Pancreas (tissue), 10 donors: ENCODE measurements around the gene ANKS1B. TPM values are rescaled to one million over a fixed set of nuclear protein-coding genes. Genes with fewer than 3 reads are reported as not detected.

Experiments used
- ATAC-seq, 4 donors: fragments of 200-7000 bp; cut with Tn5 transposase; one replicate each; pipeline versions ENCODE4 v1.8.0 to v1.9.1; 2020; ENCODE audit warnings: mild to moderate bottlenecking in 4 of 4, moderate library complexity in 4 of 4
- DNase-seq, 6 donors: peaks; one replicate each; pipeline ENCODE4 v3.0.0-alpha.2; 2020
- FAIRE-seq: peaks from 2 replicates; lab custom pipeline; 2012; peaks lifted over from hg19 to GRCh38; lab: Jason Lieb, UNC
- H3K27ac ChIP-seq, 4 donors: fragments of 200-600 bp; sonication (generic); 1 replicate in 3 of 4; 2 replicates in 1 of 4; pipeline versions ENCODE4 v1.5.0 to v1.8.0; 2020
- H3K27me3 ChIP-seq, 4 donors: fragments of 200-600 bp; one replicate each; pipeline ENCODE4 v1.8.0; 2021
- H3K36me3 ChIP-seq, 3 donors: fragments of 200-600 bp; sonication (generic) in 1 of 3; one replicate each; pipeline versions ENCODE4 v1.5.0 to v1.8.0; 2020 to 2021
- H3K4me1 ChIP-seq, 3 donors: fragments of 200-600 bp; one replicate each; pipeline ENCODE4 v1.8.0; 2021
- H3K4me3 ChIP-seq, 4 donors: fragments of 200-600 bp; sonication (generic) in 2 of 4; one replicate each; pipeline versions ENCODE4 v1.5.0 to v1.8.0; 2020 to 2021
- H3K9me3 ChIP-seq, 4 donors: fragments of 200-600 bp; one replicate each; pipeline ENCODE4 v1.8.0; 2021
- CTCF ChIP-seq, 4 donors: fragments of 200-600 bp; sonication (generic) in 3 of 4; IDR thresholded peaks; one replicate each; pipeline versions ENCODE4 v1.5.0 to v1.8.0; 2021; ENCODE audit warnings: antibody characterized with exemption in 4 of 4
- WGBS, 2 donors: extraction: QIAGEN DNeasy Blood & Tissue Kit; methylation state at CpG; one replicate each; pipeline ENCODE4 v1.1.7; 2013; 5-methylcytosine and 5-hydroxymethylcytosine counted together
- intact Hi-C, 3 donors: fragments of 100-400 bp; cut with DNase I; formaldehyde crosslinking; loops; one replicate each; pipeline versions ENCODE4 v1.11.1 to v1.14.2; 2022
- polyA plus RNA-seq, 2 donors: library from polyadenylated mRNA; stranded (reverse); fragments of 200-250 nt; gene quantifications; one replicate each; pipeline ENCODE4 v1.2.3, GENCODE V29; 2013
- total RNA-seq, 6 donors: library from RNA; stranded (reverse); fragmentation: NEBNext Ultra II Directional in 4 of 6; extraction: Animal tissue kit (Norgen Biotek cat#: 25700) in 4 of 6; gene quantifications; one replicate each; pipeline versions ENCODE4 v1.2.1 to v1.2.4, GENCODE V29; 2021 to 2023
- donor health status: healthy with polysubstance abuse.
- donor health status: DM: no; HTN: no; CAD: no; lungs with moderate emphysema.
- donor health status: DM: no; HTN: no; CAD: no.
- donor health status: control.
- donor health status: control.
- donor health status: Bipolar disorder and iron deficiency.
- donor health status: DM: yes; HTN: yes; CAD: no.
- donor health status: DM: no; HTN: no; CAD: no.
- donor health status: DM: no; HTN: no; CAD: no.
- donor health status: DM: yes; HTN: yes; CAD: no.

The ANKS1B gene
- total and polyA plus RNA-seq, 8 donors, result 0.49 to 3.2 (median 1.9) TPM

- no peaks in the 10 kb centered on the region for H3K36me3 ChIP-seq
- H3K9me3 ChIP-seq, result no peaks in the 10 kb centered on the region
- FAIRE-seq (no peak), DNase-seq (peak in 1 of 6 donors; percentile 13), ATAC-seq (no peak)
- H3K27ac ChIP-seq, result no peak overlapping the region
- intact Hi-C loops, result no loop called here
- no peaks in the 10 kb centered on the region for H3K27me3 ChIP-seq
- no peak overlapping the region for H3K4me3 ChIP-seq
- WGBS, 2 donors, result 55 to 69% methylated on average over 3 of the region's 3 CpGs
- no peak for TF ChIP-seq CTCF (IDR thresholded peaks at IDR 0.05)
- no peaks in the 10 kb centered on the region for H3K4me1 ChIP-seq
Observed at GRCh38 chr12:99413751-99414150, 571.0 kb downstream of the ANKS1B start.

DNA sequence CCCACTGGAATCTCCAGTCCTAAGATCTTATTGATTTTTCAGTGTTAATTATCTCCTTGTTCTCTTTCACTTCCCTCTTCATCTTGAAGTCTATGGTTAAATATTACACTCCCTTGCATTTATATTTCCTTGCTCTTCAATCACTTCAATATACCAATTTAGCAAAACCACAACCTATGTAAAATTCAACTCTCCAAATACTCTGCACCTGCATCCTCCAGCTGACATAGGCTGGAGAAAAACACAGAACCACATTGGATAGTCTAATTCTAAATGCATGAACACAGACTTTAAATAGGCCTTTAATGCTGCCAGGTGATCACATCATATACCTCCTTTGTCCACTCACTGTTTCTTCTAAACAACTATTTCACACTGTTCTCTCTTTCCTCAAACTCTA is 591.0 kb downstream of the ANKS1B start:
- intact Hi-C loops, result no loop called here
- Histone ChIP-seq H3K36me3 (no peaks in the 10 kb centered on the region), H3K27ac (no peak overlapping the region), H3K9me3 (no peaks in the 10 kb centered on the region), H3K27me3 (no peaks in the 10 kb centered on the region), H3K4me3 (no peak overlapping the region), H3K4me1 (no peaks in the 10 kb centered on the region)
- DNase-seq, result no peak
- no peak for ATAC-seq
- FAIRE-seq, result no peak
- TF ChIP-seq CTCF (IDR thresholded peaks at IDR 0.05), result no peak

DNA sequence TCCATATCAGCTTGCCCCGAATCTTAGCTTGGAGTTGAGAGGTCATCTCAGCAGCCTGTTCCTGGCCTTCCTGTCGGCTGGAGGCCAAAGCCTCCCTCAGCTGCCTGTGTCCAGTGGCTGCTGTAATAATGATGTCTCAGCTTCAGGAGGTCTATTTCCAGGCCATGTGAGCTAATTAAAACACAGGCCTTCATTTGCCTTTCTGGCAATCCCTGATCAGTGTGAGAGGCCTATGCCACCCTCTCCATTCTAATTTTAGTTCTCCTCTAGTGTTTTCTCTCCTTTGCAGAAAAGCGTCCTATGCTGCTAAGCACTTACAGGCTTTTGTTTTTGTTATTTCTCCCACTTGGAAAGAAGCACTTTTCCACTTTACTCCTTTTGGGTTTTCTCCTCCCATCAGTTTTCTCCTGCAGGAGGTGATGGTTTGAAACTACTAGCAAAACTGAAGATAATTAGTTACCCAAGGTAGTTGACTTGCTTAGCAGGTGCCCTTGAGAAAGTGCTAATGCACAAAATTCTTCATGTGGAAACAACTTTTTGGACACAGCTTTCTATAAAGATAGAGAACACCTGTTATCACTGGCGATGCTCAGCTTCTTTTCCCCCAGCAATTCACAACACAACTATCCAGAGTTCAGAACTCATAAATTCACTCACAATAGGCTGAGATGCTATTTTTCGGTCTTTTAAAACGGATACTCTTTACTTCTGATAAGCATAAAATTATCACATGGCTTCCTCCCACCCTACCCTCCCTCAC is 592.5 kb downstream of the ANKS1B start:
- DNase-seq (no peak), FAIRE-seq (no peak), ATAC-seq (no peak)
- intact Hi-C loops, result no loop called here
- Histone ChIP-seq H3K27ac (no peak overlapping the region), H3K4me1 (no peaks in the 10 kb centered on the region), H3K4me3 (no peak overlapping the region), H3K9me3 (no peaks in the 10 kb centered on the region), H3K36me3 (no peaks in the 10 kb centered on the region), H3K27me3 (no peaks in the 10 kb centered on the region)
- WGBS, 2 donors, result 79 to 87% methylated on average over 6 of the region's 6 CpGs
- no peak for TF ChIP-seq CTCF (IDR thresholded peaks at IDR 0.05)

DNA sequence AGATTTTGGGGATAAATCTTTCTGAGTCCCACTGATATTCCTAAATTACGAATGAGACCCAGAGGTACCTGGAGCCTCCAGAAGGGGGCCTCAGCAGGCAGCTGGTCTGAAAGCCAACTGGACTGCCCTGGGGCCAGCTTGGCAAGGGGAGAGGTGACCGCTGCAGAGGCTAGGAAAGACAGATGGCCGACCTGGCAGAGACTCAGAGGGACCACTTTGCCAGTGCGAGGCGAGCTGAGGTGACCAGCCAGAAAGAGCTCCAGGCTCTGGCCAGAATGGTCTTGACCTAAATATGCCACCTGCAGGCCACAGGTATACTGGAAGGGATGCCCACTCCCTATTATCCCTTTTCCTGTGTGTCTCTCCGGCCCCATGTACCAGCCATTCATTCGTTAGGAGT is 594.0 kb downstream of the ANKS1B start:
- no peak overlapping the region for H3K4me3 ChIP-seq
- TF ChIP-seq CTCF (IDR thresholded peaks at IDR 0.05), result no peak
- no peaks in the 10 kb centered on the region for H3K27me3 ChIP-seq
- ATAC-seq (peak in 2 of 4 donors; percentile 21 to 53), FAIRE-seq (no peak), DNase-seq (peak in 2 of 6 donors; percentile 13 to 38)
- intact Hi-C loops, result no loop called here
- H3K4me1 ChIP-seq, result no peaks in the 10 kb centered on the region
- no peaks in the 10 kb centered on the region for H3K9me3 ChIP-seq
- WGBS, 2 donors, result 59 to 68% methylated on average over 7 of the region's 7 CpGs
- H3K36me3 ChIP-seq, result no peaks in the 10 kb centered on the region
- H3K27ac ChIP-seq, result no peak overlapping the region

DNA sequence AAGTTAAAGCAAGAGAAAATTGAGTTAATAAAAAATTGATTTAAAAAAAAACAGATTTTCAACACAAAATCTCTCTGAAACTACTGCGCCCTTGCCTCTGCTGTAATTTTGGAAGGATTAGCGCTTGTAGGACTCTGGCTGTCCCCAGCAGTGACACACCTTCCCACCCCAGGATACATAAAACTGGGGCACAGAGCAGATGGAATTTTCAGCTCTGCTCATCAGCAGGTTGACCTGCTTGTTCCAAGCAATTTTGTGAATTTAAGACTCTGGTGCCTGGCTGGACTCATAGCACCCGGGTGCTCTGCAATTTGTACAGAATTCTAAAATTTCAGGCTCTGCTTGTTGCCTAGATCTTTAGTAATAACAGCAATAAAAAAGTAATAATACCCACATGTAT is 595.0 kb downstream of the ANKS1B start:
- H3K27ac ChIP-seq, result no peak overlapping the region
- no peak for TF ChIP-seq CTCF (IDR thresholded peaks at IDR 0.05)
- H3K9me3 ChIP-seq, result no peaks in the 10 kb centered on the region
- FAIRE-seq (no peak), DNase-seq (no peak), ATAC-seq (no peak)
- no peaks in the 10 kb centered on the region for H3K36me3 ChIP-seq
- no peaks in the 10 kb centered on the region for H3K4me1 ChIP-seq
- WGBS, 2 donors, result 82 to 86% methylated on average over 3 of the region's 3 CpGs
- intact Hi-C loops, result no loop called here
- no peaks in the 10 kb centered on the region for H3K27me3 ChIP-seq
- H3K4me3 ChIP-seq, result no peak overlapping the region
